GM11168 (cell line): ENCODE data around the gene EXOC4.

Experiments
- in situ Hi-C: fragments of 300-500 bp; cut with MboI; formaldehyde crosslinking; loops from one replicate; pipeline ENCODE4 v1.12.0; 2022; ENCODE audit warnings: low sequenced_read_pairs; ENCODE audit not compliant: unreplicated experiment

Gene EXOC4

DNA sequence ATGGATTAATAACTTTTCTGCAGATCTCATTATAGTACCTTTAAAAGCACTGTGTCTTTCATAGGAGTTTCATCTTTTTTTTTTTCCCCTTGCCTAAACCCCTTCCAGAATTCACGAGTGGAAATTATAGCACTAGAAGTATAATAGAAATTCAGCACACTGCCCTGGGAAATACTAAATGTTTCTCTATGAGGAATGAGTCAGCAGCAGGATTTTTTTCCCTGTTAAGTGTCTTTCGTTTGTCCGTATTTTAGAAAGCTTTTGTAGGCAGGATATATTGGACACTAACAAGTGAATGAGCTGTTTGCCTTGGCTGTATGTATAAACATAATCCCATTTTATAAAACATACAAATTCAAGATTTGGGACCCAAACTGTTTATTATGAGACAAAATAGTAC is 105.8 kb downstream of the EXOC4 start:
- in situ Hi-C loops = no loop called here

DNA sequence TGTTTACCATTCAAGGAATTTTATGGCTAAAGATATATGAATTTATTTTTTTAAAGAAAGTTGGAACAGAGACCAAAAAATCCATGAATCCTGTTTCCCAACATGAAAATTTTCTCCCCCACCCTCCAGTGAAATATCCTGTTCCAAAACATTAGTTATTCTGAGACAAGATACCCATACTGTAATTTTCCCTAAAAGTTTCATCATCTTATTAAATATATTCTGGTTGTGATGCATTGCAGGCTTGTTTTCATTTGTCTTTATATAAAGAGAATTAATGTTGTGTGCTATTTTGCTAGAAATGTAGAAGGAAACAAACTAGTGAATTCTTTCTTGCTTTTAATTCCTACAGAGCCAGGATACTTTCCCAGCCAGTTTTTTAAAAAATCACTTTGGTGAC is 106.6 kb downstream of the EXOC4 start:
- in situ Hi-C loops = no loop called here

DNA sequence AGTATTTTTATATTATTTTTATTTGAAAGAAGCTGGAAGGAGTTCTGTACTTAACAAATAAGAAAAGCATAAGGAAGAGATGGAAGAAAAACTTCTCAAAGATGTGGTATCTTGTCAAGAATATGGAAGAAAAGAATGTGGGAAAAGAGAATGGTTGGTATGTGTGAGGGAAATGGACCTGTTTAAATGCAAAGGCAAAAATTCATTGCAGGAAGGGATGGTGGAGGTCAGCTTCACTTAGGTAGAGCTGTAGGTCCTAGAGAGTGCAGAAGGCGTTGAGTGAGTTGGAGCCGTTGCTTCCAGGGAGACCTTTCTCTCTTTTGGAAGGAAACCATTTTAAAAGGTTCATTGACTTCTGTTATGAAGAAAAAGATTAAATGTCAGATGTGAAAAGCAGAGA is 107.3 kb downstream of the EXOC4 start:
- in situ Hi-C loops = no loop called here

DNA sequence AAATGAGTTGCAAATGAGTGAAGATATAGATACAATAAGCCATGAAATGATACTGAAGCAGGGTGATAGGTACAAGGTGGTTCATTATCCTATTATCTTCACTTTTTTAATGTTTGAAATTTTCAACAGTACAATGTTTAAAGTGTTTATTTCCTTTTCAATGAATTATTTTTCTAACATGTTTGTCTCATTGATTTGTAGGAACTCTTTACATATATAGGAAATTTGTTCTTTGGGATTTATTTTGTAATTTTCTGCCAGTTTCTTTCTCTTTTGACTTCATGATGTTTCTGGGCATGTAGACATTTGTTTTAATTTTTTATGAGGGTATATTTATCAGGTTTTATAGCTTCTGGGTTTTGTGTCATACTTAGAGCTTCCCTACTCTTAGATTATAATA is 108.9 kb downstream of the EXOC4 start:
- in situ Hi-C loops = no loop called here

DNA sequence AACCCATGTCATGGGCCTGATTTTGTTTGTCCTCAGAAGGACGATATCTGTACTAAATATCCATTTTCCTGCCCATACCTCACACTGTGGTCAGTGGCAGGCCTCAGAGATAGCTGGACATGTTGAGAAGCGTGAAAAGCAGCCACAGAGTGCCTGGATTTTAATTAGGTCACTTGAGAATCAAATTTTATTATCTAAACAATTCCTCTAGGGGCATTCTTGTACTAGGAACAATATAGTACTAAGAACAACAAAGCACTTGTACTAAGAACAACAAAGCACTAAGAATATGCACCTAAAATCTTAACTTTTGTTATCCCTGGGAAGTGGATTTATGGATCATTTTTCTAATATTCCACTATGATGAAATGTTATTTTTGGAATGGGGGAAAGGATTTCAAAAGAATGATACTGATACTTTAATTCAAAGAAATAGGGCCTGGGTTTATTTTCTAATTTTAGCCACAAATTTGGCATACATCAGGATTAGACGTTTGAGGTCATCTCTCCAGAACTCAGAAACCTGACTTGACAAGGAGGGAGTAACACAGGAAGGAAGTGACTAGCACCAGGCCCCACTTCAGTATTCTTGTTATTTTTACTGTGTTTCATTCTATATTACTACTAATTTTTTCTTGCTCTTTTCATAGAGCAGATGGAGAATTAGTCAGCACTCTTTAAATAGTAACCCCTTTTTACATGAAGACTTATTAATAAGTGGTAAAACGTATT is 112.2 kb downstream of the EXOC4 start:
- in situ Hi-C loops = no loop called here

DNA sequence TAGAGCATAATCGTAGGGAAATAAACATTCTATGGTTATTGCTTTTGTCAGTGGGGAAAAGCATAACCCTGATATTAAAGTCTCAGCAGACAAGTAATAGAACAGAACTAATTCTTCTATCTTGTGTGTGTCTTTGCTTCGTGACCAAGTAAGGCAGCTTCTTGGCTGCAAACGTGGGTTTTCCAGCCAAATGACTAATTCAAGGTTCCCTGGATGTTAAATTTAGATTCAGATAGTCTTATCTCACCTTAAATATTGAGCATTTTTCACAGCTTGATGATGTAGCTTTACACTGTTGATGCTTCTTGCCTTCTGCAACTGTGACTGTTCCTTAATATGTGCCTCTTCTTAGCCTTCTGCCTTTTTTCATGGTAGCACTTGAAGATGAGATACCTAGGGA is 113.0 kb downstream of the EXOC4 start:
- in situ Hi-C loops = no loop called here

DNA sequence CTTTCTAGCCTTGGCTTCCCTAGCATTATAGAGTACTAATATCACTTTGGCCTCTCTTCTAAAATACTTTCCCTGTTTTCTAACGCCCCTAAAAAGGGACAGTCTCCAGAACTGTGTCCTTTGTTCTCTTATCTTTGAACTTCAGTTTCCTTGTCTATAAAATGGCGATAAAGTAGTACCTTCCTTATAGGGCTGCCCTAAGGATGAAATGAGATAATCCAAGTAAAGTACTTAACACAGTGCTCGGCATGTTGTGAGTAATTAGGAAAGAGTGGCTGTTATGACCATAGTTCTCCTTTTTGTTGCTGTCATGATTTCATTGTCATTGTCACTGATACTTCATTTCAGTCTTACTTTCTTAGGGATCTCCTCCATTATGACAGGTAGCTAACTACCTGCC is 114.7 kb downstream of the EXOC4 start:
- in situ Hi-C loops = no loop called here

DNA sequence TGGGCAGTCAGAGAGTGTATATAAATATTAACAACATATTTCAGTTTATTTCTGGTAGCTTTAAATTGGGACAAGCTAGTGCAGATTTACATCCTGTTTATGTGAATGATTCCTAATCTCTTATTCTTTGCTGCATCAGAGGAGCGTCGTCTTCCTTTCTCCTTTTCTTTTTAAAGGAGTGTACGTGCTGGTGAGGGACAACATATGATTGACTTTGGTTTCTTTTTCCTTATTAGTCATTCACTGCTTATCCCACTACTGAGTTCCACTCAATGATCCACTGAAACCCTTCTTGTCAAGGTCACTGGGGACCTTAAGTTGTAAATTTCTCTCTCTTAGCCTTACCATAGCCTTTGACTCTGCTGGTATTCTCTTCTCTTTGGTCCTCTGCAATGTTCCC is 116.3 kb downstream of the EXOC4 start:
- in situ Hi-C loops = no loop called here

DNA sequence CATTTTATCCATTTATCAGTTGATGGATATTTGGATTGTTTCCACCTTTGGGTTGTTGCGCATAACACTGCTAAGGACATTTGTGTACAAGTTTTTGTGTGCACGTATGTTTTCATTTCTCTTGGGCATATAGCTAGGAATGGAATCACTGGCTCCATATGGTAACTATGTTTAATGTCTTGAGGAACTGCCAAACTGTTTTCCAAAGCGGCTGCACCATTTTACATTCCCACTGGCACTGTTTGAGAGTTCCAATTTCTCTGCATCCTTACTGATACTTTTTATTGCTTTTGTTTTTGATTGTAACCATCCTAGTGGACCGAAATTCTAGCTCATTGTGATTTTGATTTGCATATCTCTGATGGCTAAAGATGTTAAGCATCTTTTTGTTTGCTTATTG is 118.7 kb downstream of the EXOC4 start:
- in situ Hi-C loops = no loop called here

DNA sequence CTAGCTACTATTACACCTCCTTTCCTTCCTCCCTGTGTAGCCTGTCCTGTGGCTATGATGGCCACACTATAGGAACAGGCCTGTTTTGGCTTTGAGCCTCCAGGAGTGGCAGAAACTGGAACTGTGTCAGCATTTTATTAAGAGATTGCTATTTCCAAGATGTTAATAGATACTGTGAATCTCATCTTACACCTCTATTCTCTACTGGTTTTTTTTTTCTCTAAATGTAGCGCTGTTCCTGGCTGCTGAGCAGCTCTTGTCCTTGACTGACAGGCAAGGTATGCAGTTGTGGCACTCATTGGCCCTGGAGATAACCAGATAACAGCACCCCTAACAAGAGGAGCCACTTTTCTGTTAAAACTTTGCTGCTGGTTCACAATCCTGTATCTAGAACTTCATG is 119.5 kb downstream of the EXOC4 start:
- in situ Hi-C loops = no loop called here

DNA sequence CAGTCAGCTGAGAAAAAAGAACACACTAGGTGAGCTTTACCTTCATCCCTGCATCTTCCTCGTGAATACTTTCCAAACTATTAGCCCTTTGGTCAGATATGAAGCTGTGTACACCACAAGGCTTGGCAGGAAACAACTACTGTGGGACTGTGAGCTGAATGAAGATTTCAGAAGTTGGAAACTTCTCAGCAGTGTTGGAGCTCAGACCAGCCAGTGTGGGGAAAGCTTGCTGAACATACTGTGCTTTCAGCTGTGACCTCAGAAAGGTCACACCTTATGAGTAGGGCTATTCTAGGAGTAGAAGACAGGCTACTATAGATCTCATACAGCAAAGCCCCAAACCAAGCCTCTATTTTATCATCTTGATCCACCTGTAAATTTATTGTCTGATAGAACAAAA is 123.6 kb downstream of the EXOC4 start:
- in situ Hi-C loops = no loop called here

DNA sequence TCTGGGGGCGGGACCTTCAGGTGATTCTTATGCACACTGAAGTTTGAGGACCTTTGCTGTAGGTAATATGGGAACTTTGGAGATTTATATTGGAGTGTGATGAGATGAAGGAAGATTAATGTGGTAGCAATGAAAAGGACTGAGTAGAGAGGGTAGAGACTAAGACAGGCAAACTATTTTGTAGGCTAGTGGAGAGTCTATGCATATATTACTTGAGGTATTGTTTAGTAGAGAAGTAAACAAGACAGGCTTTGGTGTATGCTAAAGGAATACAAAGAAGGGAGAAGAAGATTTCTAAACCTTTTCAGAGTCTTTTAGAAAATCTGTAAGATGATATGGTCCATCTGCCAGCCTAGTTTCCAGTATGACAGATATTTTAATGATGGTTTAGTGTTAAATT is 129.1 kb downstream of the EXOC4 start:
- in situ Hi-C loops = no loop called here

DNA sequence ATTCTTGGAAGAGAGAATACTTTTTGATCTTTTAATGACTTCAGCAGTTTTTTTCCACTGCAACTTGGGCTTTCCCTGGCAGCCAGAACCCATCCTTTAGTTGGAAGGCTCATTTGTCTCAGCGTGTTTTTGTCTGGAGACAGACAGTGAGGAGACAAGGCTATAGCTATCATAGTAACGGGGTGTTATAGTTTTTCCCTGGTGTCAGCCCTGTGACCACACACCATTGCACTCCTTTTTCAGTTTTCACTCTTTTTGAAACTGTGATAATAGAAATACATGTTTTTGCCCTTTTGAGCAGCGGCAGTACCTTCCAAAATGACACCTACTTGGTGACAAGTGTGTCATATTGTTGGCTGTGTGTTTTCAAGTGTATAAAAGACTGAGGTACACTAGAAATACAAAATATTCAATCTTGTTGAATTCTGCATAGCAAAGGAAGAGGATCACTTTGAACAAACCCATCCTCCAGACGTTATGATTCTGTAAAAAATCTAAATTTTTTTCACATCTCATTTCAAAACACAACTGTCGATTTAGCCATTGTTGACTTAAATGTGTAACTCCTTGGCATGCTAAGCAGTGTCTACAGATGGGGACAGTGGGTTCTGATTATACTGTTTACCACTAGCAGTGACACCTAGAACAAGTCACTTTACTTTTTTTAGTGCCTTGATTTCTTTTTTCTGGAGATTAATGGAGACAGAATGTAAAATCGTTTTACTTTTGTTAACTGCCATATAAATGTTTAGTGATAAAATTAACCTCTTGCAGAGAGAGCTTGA is 130.1 kb downstream of the EXOC4 start:
- in situ Hi-C loops = no loop called here

DNA sequence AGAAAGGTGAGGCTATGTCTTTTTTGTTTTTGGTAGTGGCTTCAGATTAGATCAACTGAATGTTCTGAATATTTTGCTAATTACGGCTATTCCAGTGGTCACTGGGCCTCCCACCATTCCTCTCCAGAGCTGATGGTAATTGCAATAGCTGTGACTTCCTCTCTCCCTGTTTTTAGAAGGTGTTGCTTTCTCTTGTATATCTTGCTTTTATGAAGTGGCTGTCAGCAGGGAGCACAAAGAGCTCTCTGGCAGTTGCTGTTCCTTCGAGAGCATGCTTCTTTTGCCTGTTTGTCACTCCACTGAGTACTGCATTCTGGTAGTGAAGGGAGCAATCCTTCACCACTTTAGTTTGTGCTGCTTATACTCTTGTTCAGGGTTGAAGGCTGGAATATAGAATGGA is 133.3 kb downstream of the EXOC4 start:
- in situ Hi-C loops = no loop called here

DNA sequence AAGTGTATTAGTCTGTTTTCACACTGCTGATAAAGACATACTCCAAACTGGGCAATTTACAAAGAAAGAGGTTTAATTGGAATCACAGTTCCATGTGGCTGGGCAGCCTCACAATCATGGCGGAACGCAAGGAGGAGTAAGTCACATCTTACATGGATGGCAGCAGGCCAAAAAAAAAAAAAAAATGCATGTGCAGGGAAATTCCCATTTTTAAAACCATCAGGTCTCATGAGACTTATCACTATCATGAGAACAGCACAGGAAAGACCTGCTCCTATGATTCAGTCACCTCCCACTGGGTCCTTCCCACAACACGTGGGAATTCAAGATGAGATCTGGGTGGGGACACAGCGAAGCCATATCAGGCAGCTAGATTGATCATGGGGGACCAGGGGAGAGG is 136.8 kb downstream of the EXOC4 start:
- in situ Hi-C loops = no loop called here

DNA sequence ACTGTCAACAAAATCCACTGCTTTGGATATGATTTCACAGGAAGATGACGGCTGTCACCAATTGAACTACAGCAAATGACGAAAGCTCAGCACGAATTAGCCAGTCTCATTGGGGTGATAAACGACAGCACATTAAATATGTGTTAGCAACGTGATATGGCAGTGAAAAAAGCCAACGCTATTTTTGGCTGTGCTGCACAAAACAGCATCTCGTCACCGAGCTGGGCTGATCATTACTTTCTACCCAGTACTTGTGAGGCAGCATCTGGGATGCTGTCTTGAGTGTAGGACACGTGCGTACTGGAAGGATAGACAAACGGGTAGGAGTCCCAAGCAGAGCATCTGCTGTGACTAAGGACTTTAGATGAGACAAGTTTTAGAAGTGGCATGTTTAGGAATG is 138.3 kb downstream of the EXOC4 start:
- in situ Hi-C loops = no loop called here

DNA sequence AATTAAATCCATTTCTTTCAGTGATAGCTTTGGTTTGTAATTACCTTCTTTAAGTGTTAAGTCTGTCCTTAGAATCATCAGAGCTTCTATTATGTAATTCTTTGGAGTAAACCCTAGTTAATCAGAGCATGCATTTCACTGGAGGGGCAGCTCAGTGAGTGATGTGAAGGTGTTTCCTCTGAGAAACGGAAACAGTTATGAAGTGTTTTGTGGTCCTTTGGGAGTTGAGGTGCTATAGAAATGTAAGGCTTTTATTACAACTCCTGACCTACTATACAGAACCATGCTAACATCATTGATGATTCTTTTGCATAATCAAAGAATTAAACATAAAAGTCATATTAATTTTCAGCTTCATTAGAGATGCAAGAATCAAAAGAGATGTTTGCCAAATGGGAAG is 141.5 kb downstream of the EXOC4 start:
- in situ Hi-C loops = no loop called here

DNA sequence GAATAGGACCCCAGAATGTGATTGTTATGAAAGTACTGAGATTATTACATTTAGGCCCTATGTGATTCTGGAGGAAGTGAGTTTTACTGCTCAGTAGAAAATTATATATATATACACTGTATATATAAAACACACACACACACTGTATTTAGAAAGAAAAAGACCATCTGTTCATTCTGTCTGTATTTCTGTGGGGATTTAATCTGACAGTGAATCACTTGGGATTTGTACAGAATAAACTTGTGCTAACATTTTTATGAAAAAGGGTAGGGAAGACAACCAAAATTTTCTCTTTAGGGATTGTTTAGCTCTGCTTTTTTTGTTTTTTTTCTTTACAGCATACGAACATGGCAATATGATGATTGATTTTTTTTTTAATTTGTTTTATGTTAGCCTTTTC is 142.7 kb downstream of the EXOC4 start:
- in situ Hi-C loops = no loop called here

DNA sequence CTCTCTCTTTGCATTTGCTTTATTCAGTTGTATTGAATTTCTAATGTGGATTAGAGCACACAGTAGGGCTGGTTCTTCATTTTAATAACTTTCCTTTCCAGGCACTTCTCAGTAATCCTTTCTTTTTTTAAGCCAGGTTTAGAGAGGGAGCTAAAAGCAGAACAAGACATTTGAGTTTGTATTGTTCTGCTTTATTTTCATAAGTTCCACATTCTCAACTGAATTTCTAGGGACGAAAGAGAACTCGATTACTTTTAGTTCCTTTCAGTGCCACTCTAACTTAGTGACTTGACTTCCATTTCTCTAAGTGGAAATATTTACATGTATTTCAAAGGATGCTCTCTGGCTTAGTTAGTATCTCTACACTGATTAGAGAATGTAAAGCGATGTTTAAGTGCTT is 145.6 kb downstream of the EXOC4 start:
- in situ Hi-C loops = no loop called here

DNA sequence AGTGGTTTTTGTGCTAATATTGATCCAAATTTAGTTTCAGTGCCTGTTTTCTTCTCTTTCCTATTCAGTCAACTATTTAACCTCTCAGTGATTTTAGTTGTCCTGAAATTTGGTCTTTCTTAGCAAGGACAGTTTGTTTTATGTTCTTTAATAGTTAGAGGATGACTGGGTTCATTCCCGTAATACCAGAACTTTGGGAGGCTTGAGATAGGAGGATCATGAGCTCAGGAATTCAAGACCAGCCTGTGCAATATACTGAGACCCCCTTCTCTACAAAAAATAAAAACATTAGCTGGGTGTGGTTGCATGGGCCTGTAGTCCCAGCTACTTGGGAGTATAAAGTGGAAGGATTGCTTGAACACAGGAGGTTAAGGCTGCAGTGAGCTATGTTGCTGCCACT is 148.3 kb downstream of the EXOC4 start:
- in situ Hi-C loops = no loop called here

DNA sequence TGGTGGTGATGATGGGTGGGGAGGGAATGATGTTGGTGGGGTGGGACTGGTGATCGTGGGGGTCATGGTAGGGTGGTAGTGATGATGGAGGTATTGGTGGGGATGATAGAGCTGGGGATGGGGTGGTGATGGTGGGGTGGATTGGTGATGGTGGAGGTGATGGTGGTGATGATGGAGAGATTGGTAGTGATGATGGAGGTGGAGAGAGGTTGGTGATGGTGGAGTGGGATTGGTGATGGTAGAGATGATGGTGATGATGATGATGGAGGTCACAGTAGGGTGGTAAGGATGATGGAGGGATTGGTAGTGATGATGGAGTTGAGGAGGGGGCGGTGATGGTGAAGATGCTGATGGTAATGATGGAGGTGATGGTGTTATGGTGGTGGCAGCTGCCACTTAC is 155.3 kb downstream of the EXOC4 start:
- in situ Hi-C loops = no loop called here

DNA sequence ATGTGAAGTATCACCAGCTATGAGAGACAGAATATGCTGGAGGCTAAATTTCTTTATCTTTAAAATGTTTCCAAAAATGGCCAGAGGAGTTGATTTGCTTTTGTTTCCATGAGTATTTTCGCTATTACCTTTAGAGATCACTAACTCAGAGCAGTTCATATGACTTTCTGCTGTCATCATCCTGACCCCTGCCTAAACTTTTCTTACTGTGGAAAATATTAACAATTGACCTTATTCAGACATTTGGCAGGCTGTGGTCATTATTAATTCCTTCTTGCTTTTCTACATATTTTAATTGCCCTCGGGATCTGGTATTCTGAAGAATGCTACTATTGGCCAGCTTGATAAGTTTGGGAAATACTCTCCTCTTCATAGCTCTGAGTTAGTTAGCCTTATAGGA is 156.5 kb downstream of the EXOC4 start:
- in situ Hi-C loops = no loop called here
